ENCODE data around the gene RANBP3L. TPM values are rescaled to one million over a fixed set of nuclear protein-coding genes. Genes with fewer than 3 reads are reported as not detected.

RANBP3L gene
- total RNA-seq, 1 donor from 2014 or later, result 3.9 TPM

DNA sequence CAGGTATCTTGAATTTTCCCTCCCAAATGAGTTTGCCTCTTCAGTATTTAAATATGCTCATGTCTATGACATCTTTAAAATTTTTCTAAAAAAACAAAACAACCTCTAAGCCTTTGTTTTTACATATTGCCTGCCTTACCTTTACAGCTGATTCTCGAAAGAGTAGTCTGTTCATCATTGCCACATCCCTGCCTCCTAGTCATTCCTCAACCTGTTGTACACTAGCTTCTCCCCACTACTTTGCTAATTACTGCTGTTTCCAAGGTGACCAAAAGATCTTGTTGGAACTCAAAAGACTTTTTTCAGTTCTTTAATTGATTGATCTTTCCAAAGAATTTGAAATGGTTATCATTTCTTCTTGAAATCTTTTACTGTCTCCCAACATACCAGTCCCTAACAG lies 58.0 kb downstream of the RANBP3L start:
- no peak for DNase-seq (ENCODE audit: low spot score)

DNA sequence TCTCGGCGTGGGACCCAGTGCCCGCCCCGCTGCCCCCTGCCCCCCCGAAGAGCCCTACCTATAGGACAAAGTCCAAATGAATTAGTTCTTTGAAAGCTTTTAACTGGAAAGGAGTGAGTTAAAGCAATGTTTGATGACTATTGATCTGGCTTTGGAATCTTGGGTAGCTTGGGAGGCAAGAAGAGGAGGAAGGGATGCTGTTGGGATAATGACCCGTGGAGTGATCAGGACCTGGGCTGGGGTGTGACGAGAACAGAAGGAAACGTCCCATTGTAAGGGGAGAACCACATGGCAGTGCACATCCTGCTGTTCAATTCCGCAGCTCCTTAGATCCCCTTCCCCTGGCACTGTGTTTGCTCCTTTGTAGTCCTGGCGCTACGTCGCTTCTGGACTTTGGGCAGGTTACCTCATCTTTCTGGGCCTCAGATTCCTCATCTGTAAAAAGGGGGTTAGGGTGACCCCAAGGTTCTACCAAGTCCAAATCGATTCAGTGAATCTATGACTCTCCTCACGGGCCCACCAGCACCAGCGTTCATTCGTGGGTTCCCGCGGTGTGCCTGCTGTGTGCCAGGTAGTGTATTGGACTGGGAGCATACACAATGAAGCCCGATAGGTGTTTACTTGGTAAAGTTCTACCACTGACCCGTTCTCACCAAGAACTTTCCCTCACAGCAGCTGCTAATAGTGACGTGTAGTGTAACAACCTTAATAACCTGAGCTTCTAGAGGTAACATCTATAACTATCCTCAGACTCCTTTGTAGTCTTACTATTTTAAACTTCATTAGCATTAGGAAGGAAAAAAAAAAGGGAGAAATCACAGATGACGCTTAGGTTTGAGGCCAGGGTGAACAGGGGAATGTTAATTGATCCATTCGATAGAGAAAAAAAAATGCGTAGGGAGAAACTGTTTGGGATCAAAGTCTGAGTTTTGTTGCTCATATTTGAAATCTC lies 58.9 kb downstream of the RANBP3L start:
- DNase-seq (ENCODE audit: low spot score), result no peak

DNA sequence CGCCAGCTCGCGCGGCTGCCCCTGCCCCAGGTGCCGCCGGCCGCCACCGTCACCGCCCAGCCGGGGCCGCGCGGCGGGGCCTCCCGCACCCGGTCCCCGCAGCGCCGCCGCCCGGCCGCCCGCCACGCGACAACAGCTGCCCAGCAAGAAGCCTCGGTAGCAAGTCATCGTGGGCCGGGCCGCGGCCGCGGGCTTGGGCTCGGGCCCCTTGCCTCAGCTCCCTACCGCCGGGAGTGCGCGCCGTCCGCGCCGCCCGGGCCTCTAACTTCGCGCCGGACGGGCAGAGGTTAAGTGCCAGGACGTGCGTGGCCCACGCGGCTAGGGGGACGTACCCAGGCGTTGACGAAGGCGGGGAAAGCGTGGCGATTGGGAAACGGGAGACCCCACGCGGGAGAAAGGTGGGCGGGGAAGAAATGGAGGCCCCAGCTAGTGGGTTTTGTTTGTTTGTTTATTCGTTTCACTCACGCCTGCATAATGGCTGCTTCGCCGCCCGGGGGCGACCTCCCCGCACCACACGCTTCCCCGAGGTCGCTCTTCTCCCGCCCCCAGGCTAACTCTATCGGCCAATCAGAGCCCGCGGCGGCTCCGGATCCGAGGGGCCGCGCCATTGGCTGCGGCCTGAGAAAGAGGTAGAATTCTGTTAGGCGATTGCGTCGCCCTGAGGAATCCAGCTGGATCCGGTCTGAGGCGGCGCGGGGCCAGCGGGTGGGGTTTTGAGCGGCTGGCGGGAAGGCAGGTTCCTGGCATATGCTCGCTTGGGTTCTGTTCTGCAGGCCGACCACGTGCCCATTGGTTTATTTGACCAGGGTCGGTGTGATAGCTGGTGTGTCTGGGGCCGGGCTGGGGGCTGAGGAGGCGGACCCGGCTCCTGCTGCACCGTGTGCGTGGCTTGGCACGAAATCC lies 59.8 kb downstream of the RANBP3L start, which contains the start of gene NADK2:
NADK2 (minus strand) TSS at position 295 of the 903 bp plus-strand sequence; CDS start at position 168, 127 bp downstream.
- DNase-seq (ENCODE audit: low spot score), result peak; percentile 96

DNA sequence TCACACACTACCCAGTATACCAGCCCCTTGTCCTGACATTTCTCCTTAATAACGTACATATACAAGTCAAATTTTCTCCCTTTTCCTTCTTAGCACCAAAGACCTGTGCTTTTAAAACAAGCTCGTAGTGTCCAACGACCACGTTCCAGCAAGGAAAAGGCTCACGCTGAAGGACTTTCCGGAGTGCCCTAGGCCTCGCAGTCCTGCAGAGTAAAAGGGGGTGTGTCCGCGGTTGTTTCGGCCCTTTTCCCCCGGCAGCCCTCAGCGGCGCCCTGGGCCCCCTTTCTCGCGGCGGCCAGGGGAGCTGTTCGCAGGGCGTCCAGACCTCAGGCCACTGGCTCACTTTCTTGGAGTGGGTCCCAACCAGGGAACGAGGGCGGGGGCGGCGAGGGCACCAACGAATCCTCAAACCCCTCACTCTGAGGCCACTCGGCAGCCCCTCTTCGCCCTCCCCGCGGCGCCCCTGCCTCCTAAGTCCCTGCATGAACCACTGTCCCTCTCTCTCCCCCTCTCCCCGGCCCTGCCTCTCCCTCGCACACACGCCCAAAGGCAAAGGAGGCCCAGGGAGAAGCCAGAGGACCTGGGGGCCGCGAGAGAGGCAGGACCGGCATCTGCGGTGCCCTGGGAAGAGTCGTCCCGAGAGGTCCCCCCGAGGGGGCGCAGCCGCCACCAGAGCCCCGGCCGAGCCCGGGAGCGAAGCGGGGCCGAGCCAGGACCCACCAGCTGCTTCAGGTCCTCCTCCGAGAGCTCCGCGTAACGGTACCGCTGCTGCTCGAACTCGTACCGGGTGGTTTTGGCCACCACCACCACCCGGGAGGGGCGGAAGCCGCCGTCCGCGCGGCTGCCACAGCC lies 60.7 kb downstream of the RANBP3L start:
- DNase-seq (ENCODE audit: low spot score), result peak; percentile 53

DNA sequence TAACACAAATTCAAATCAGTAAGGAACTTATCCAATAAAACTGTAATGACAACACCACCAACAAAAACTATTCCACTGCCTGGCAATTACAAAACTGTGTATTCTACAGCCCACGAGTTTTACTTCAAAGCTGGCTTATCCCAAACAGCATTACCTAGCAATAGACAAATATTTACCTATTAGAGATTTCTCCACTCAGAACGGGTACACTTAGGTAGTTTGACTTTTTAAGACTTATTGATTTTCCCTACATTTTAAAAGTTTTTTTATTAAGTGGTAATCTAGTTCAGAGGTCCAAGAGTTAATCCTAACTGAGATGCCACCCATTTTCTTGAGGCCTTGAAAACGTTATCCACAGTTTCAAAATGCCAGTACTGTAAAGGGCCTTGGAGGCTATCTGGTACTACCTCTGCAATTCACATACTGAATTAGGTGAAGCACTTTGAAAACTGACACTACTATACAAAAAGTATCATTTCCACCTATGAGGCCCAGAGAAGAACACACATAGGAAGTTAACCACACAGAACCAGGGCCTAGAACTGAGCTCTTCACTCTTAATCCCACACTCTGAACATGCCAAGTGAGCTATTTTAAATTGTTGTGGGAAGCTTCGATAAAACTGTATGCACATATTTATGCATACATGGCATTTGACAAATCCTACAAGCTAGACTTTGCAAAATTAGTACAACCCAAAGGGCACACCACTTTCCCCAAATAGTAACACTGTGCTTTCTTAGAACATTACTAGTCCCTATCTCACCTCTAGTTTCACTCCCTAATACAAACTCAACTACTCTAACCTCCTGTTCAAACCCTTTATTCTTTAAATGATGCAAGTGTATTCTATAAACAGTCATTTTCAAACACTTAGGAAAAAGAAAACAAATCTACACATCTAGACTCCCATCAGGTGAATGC lies 62.1 kb downstream of the RANBP3L start:
- no peak for DNase-seq (ENCODE audit: low spot score)

DNA sequence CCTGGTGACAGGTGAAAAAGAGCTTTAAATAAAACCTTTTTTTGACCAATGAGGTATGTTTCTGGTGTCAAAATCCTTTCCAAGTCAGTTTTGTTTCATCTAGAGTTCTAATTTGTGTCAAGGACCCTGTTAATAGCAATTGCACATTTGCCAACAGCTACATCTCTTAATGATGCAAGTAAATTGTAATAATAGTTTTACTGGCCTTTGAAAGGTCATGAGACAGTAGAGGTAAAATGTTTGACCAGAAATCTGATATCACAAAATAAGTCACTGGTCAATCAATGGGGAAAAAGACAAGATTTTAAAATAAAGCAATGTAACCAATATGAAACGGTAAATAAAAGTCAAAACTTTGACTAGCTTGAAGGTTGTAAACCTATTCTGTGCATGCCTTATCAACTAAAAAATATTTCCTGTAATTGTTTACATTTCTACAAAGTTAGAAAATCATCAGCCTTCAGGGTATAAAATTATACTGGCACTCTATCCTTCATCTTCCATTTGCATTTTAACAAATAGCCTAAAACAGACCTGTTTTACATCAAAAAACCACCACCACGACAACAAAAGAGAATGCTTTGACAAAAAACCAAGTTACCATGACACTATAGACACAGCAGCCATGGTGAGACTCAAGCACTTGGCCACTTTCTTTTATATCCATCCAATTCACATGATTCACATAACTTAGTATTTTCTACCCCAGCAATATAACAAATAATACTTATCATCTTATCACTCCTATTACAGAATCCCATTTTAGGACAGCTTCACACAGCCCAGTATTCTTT lies 63.0 kb downstream of the RANBP3L start:
- no peak for DNase-seq (ENCODE audit: low spot score)

DNA sequence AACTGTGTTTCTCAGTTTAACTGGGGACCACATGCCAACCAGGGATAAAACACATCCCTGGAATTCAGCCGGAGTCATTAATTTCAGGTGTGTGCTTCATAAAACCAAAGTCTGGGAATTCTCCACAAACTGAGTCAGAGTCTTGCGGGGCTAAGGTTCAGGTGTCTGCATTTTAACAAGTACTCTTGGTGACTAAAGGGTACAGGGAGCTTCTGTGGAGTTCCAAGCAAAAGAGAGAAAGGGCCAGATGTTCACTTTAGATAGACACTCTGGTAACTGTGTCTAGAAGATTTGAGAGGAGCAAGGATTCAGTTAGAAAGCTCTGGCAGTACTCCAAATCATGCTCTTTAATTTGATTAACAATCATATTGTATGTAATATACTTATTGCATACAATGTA lies 64.0 kb downstream of the RANBP3L start:
- no peak for DNase-seq (ENCODE audit: low spot score)

DNA sequence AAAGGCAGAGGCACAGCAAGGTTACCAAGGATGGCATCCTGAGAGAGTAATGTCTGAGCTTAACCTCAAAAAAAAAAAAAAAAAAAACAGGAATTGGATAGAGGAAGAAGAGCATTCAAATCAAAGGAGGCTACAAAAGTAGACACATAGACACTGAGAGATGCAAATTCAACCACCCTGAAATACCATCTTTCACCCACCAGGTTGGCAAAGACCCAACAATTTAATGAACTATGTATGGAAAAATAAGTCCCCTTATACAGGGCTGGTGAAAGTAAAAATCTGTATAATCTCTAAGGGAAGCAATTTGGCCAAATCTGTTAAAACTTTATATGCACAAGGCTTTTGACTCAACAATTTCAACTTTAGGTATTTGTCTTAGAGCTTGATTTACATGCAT lies 64.9 kb downstream of the RANBP3L start:
- no peak for DNase-seq (ENCODE audit: low spot score)

- no peak for DNase-seq (ENCODE audit: low spot score)
Observed at GRCh38 chr5:36232533-36232932, 69.2 kb downstream of the RANBP3L start.

DNA sequence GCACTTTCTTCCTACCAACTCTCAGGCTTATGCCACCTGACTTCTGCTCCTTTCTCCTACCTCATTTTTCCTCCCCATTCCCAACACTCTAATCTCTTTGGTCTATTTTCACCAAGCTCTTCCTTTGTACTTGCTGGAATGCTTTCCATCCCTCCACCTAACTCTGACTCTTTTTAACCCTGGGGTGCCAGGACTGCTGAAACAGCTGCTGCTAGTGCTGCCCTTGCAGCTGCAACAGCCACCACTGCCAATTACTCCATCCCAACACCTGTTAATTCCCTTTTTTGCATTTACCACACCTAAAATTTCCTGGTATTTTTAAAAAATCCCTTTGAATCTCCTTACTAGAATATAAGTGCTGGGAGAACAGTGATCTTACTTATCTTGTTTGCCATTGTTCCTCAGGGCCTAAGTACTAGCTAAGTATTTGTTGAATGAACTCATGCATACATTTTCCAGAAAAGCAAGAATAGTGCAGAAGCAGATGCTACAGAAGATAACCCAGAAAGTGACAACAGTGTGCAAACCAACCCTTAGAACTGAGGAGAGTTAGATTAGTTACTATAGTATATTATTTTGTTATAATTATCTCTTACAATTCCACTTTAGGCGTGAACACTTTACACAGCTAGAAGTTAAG lies 71.4 kb downstream of the RANBP3L start:
- DNase-seq (ENCODE audit: low spot score), result no peak

- no peak for DNase-seq (ENCODE audit: low spot score)
Observed at GRCh38 chr5:36228505-36228904, 73.2 kb downstream of the RANBP3L start.

GRCh38 chr5:36227046-36227445 lies 74.7 kb downstream of the RANBP3L start:
- DNase-seq (ENCODE audit: low spot score), result no peak

DNA sequence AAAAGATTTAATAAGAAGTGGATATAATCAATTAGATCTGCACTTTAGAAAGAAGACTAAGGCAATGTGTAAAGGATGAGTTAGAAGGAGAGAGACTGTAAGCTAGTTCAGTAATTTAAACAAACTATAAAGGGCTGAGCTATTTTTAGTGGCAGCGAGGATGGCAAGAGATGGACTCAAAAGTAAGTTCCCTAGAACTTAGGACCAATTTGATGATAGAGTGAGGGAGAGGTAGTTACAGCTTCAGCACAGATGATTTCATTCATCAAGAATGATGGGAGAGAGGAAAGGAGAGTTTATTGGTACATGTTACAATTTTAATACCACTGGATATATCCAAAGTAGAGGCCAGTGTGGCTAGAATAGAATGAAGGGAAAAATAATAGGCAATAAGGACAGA lies 79.1 kb downstream of the RANBP3L start:
- no peak for DNase-seq (ENCODE audit: low spot score)

DNA sequence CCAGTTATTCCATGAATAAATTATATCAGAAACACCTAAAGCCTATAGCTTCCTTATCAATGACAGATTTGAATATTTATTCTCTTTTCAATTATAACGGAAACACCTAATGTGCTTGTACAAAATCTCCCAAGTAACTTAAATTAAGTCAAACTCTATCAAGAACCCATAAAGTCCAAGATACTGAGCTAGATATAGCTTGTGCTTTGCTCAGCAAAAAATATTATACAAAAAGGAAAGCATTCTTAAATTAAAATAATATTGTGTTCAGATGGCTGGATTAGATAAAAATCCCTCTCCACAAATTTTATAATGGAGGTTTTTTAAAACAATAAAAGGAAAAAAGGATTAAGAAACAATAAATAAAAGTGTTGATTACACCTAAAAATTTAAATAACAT lies 83.7 kb downstream of the RANBP3L start:
- DNase-seq (ENCODE audit: low spot score), result no peak

GRCh38 chr5:36217567-36217966 lies 84.1 kb downstream of the RANBP3L start:
- DNase-seq (ENCODE audit: low spot score), result no peak

DNA sequence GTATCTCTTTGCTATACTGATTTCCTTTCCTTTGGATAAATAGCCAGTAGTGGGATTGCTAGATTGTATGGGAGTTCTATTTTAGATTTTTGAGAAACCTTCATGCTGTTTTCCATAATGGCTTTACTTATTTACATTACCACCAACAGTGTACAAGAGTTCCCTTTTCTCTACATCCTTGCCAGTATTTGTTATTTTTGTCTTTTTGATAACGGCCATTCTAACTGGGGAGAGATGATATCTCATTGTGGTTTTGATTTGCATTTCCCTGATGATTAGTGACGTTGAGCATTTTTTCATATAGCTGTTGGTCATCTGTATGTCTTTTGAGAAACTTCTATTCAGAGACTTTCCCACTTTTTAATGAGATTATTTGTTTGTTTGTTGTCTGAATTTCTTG lies 85.8 kb downstream of the RANBP3L start:
- no peak for DNase-seq (ENCODE audit: low spot score)

- no peak for DNase-seq (ENCODE audit: low spot score)
Observed at GRCh38 chr5:36214436-36214835, 87.3 kb downstream of the RANBP3L start.

DNA sequence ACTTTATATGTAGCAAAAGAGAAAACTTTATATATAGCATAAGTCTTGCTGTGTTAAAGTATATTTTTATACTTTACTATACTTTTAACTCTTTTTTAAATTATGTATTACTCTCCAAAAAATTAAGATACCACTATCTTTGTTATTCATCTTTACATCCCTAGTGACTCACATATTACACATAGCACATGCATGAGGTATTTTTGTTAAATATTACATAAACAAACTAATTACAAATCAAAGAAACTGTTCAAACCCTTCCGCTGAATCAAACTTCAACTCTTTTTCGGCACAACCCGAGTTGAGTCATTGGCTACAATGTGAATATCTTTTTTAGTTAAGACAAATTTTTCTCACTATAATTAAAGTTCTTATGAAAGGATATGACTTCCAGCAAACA lies 92.0 kb downstream of the RANBP3L start:
- no peak for DNase-seq (ENCODE audit: low spot score)

- DNase-seq (ENCODE audit: low spot score), result no peak
Observed at GRCh38 chr5:36208786-36209185, 92.9 kb downstream of the RANBP3L start.
